Peyer's patch (tissue), 4 donors: ENCODE measurements around the gene ASCC2.

Experiments used
- CTCF ChIP-seq, 6 experiments: fragments of 450-650 bp in 4 of 6; fragments of 200-600 bp in 2 of 6; sonication (generic) in 1 of 6; IDR thresholded peaks; one replicate each; pipeline ENCODE4 v1.5.1; 2017 to 2019; ENCODE audit warnings: antibody characterized with exemption in 6 of 6, mild to moderate bottlenecking in 3 of 6, moderate library complexity in 1 of 6
- POLR2A ChIP-seq, 2 donors: fragments of 450-650 bp; IDR thresholded peaks; one replicate each; pipeline ENCODE4 v1.5.1; 2017; ENCODE audit warnings: antibody characterized with exemption in 2 of 2, mild to moderate bottlenecking in 2 of 2, moderate library complexity in 2 of 2

- no peak for TF ChIP-seq CTCF (IDR thresholded peaks at IDR 0.05)
- no peak for TF ChIP-seq POLR2A (IDR thresholded peaks at IDR 0.05)
Observed at GRCh38 chr22:29854432-29854831, 16.4 kb upstream of the ASCC2 start.
